ENCODE results near the gene GPSM3.

The GPSM3 gene

DNA sequence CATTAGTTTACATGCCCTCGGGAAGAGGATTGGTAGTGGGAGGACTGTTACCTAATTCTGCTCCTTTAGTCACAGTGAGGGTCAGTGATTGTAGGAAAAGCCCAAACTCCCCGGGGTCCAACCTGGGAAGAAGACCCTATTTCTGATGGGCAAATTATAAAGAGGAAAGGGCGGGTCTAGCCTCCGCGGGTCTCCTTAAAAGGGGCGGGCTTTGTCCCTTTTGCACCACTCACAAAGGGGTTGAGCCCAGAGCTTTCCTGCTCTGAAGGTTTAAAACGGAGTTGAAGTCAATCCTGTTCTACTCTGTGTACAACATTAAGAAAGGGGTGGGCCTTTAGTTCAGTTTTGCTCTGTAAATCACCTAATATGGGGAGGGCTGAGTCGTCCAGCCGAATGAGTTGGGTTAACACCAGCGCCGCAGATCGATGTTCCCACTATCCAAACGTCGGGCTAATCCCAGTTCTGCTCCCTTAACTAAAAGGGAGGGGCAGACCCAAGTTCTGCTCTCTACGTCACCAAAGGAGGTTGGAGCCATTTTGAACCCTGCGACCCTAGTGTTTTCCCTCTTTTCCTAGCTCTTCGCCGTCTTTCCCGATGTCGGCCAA lies 15.2 kb downstream of the GPSM3 start (continued):
- TF ChIP-seq, protein P1, sequence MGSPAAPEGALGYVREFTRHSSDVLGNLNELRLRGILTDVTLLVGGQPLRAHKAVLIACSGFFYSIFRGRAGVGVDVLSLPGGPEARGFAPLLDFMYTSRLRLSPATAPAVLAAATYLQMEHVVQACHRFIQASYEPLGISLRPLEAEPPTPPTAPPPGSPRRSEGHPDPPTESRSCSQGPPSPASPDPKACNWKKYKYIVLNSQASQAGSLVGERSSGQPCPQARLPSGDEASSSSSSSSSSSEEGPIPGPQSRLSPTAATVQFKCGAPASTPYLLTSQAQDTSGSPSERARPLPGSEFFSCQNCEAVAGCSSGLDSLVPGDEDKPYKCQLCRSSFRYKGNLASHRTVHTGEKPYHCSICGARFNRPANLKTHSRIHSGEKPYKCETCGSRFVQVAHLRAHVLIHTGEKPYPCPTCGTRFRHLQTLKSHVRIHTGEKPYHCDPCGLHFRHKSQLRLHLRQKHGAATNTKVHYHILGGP (tag by site-specific recombination; IDR thresholded peaks at IDR 0.05), result no peak
- TF ChIP-seq GLIS1 (tag by site-specific recombination; IDR thresholded peaks at IDR 0.05) (no peak), ZNF549 (tag by site-specific recombination; IDR thresholded peaks at IDR 0.05) (no peak), ZNF560 (tag by site-specific recombination; IDR thresholded peaks at IDR 0.05; ENCODE audit: borderline replicate concordance) (no peak), ZNF521 (tag by site-specific recombination; IDR thresholded peaks at IDR 0.05) (no peak), ZNF169 (tag by site-specific recombination; IDR thresholded peaks at IDR 0.05) (no peak), ZNF501 (tag by site-specific recombination; IDR thresholded peaks at IDR 0.05) (no peak), ZNF626 (tag by site-specific recombination; IDR thresholded peaks at IDR 0.05) (no peak), EGR2 (tag by site-specific recombination; IDR thresholded peaks at IDR 0.05; ENCODE audit: low read depth) (no peak), KLF16 (tag by site-specific recombination; IDR thresholded peaks at IDR 0.05) (peak; percentile 26; the same call in 1 of the 2 replicates), ZNF302 (tag by site-specific recombination; IDR thresholded peaks at IDR 0.05; ENCODE audit: low read depth) (no peak), ZNF585B (tag by site-specific recombination; IDR thresholded peaks at IDR 0.05) (no peak), ZBTB1 (tag by site-specific recombination; IDR thresholded peaks at IDR 0.05) (no peak), ZNF23 (tag by site-specific recombination; IDR thresholded peaks at IDR 0.05; ENCODE audit: borderline replicate concordance) (no peak), ZFP41 (tag by site-specific recombination; IDR thresholded peaks at IDR 0.05; ENCODE audit: borderline replicate concordance) (no peak), ZNF292 (tag by site-specific recombination; IDR thresholded peaks at IDR 0.05; ENCODE audit: borderline replicate concordance, low read depth) (no peak), GLIS2 (tag by site-specific recombination; IDR thresholded peaks at IDR 0.05) (no peak; the same call in 1 of the 2 replicates), KLF9 (tag by site-specific recombination; IDR thresholded peaks at IDR 0.05; ENCODE audit: low read depth) (peak; percentile 39; the same call in 1 of the 2 replicates), ZFP69B (tag by site-specific recombination; IDR thresholded peaks at IDR 0.05) (peak; percentile 91), TCF7L2 (IDR thresholded peaks at IDR 0.05; ENCODE audit: borderline replicate concordance, low read depth, low read length) (no peak), ZNF514 (tag by site-specific recombination; IDR thresholded peaks at IDR 0.05) (no peak), ZNF37A (tag by site-specific recombination; IDR thresholded peaks at IDR 0.05) (no peak)
- TF ChIP-seq, protein P2, sequence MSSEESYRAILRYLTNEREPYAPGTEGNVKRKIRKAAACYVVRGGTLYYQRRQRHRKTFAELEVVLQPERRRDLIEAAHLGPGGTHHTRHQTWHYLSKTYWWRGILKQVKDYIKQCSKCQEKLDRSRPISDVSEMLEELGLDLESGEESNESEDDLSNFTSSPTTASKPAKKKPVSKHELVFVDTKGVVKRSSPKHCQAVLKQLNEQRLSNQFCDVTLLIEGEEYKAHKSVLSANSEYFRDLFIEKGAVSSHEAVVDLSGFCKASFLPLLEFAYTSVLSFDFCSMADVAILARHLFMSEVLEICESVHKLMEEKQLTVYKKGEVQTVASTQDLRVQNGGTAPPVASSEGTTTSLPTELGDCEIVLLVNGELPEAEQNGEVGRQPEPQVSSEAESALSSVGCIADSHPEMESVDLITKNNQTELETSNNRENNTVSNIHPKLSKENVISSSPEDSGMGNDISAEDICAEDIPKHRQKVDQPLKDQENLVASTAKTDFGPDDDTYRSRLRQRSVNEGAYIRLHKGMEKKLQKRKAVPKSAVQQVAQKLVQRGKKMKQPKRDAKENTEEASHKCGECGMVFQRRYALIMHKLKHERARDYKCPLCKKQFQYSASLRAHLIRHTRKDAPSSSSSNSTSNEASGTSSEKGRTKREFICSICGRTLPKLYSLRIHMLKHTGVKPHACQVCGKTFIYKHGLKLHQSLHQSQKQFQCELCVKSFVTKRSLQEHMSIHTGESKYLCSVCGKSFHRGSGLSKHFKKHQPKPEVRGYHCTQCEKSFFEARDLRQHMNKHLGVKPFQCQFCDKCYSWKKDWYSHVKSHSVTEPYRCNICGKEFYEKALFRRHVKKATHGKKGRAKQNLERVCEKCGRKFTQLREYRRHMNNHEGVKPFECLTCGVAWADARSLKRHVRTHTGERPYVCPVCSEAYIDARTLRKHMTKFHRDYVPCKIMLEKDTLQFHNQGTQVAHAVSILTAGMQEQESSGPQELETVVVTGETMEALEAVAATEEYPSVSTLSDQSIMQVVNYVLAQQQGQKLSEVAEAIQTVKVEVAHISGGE (tag by site-specific recombination; conservative IDR thresholded peaks at IDR 0.05; ENCODE audit: low read depth), result no peak
- TF ChIP-seq, protein P3, sequence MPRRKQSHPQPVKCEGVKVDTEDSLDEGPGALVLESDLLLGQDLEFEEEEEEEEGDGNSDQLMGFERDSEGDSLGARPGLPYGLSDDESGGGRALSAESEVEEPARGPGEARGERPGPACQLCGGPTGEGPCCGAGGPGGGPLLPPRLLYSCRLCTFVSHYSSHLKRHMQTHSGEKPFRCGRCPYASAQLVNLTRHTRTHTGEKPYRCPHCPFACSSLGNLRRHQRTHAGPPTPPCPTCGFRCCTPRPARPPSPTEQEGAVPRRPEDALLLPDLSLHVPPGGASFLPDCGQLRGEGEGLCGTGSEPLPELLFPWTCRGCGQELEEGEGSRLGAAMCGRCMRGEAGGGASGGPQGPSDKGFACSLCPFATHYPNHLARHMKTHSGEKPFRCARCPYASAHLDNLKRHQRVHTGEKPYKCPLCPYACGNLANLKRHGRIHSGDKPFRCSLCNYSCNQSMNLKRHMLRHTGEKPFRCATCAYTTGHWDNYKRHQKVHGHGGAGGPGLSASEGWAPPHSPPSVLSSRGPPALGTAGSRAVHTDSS (tag by site-specific recombination; IDR thresholded peaks at IDR 0.05), result no peak
- TF ChIP-seq, protein P4, sequence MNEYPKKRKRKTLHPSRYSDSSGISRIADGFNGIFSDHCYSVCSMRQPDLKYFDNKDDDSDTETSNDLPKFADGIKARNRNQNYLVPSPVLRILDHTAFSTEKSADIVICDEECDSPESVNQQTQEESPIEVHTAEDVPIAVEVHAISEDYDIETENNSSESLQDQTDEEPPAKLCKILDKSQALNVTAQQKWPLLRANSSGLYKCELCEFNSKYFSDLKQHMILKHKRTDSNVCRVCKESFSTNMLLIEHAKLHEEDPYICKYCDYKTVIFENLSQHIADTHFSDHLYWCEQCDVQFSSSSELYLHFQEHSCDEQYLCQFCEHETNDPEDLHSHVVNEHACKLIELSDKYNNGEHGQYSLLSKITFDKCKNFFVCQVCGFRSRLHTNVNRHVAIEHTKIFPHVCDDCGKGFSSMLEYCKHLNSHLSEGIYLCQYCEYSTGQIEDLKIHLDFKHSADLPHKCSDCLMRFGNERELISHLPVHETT (tag by site-specific recombination; IDR thresholded peaks at IDR 0.05), result peak; percentile 24; the same call in 1 of the 2 replicates
- TF ChIP-seq, protein P5, sequence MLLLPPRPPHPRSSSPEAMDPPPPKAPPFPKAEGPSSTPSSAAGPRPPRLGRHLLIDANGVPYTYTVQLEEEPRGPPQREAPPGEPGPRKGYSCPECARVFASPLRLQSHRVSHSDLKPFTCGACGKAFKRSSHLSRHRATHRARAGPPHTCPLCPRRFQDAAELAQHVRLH (tag by site-specific recombination; IDR thresholded peaks at IDR 0.05), result no peak
- TF ChIP-seq, protein P6, sequence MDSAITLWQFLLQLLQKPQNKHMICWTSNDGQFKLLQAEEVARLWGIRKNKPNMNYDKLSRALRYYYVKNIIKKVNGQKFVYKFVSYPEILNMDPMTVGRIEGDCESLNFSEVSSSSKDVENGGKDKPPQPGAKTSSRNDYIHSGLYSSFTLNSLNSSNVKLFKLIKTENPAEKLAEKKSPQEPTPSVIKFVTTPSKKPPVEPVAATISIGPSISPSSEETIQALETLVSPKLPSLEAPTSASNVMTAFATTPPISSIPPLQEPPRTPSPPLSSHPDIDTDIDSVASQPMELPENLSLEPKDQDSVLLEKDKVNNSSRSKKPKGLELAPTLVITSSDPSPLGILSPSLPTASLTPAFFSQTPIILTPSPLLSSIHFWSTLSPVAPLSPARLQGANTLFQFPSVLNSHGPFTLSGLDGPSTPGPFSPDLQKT (IDR thresholded peaks at IDR 0.05; ENCODE audit: borderline replicate concordance, low read depth, low read length), result no peak
- TF ChIP-seq, protein P7, sequence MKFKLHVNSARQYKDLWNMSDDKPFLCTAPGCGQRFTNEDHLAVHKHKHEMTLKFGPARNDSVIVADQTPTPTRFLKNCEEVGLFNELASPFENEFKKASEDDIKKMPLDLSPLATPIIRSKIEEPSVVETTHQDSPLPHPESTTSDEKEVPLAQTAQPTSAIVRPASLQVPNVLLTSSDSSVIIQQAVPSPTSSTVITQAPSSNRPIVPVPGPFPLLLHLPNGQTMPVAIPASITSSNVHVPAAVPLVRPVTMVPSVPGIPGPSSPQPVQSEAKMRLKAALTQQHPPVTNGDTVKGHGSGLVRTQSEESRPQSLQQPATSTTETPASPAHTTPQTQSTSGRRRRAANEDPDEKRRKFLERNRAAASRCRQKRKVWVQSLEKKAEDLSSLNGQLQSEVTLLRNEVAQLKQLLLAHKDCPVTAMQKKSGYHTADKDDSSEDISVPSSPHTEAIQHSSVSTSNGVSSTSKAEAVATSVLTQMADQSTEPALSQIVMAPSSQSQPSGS (tag by site-specific recombination; IDR thresholded peaks at IDR 0.05; ENCODE audit: low read depth), result no peak
- TF ChIP-seq, protein P8, sequence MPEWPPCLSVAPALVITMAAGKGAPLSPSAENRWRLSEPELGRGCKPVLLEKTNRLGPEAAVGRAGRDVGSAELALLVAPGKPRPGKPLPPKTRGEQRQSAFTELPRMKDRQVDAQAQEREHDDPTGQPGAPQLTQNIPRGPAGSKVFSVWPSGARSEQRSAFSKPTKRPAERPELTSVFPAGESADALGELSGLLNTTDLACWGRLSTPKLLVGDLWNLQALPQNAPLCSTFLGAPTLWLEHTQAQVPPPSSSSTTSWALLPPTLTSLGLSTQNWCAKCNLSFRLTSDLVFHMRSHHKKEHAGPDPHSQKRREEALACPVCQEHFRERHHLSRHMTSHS (tag by site-specific recombination; IDR thresholded peaks at IDR 0.05), result no peak
